ENCODE results near the gene P3H2.
"Not testable (repeated sequence)": the region's sequence is repeated elsewhere in the genome, so short reads cannot be mapped to it uniquely, and the experiment has no call there.

GRCh38 chr3:190162013-190162412 is 41.3 kb upstream of the P3H2 start:
- TF ChIP-seq CTCF, POLR2A (IDR thresholded peaks at IDR 0.05): not testable (repeated sequence)

Data from thyroid gland (tissue), 4 donors.